HG03066 (cell line): ENCODE measurements around the gene TYRP1.

Experiments
- ATAC-seq: cut with Tn5 transposase; IDR thresholded peaks from one replicate; pipeline ENCODE4 v1.9.1; 2021; ENCODE audit warnings: low read depth; ENCODE audit not compliant: unreplicated experiment

Gene TYRP1

DNA sequence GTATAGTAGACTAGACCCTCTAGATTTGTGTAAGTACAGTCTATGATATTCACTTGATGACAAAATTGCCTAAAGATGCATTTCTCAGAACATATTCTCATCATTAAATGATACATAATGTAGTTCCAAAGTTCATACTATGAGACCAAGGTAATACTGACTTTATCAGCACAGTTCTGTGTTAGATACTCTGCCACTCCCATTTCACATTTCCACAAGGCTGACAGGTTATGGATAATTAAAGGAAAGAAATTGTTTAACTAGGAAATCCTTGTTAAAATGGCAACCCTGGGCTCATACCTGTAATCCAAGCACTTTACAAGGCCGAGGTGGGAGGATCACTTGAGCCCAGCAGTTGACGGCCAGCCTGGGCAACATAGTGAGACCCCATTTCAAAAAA lies 33.6 kb downstream of the TYRP1 start:
- no peak for ATAC-seq

DNA sequence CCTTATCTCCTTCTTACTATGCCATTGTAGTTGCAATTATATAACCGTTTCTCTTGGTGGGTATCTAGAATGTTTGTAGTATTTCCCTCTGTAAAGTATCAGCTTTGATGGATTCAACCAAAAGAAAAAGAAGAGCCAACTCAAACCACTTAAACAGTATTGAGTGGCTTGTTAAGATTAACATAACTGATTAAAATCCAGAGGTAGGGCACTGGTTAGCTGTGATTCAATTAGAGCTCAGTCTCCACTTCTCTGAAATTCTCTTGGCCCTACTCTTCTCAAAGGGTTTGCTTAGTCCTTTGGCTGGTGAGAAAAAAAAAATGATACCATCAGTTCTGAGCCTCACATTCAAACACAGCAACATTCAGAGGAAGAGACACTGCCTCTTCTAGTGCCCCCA lies 37.0 kb downstream of the TYRP1 start:
- ATAC-seq = no peak

DNA sequence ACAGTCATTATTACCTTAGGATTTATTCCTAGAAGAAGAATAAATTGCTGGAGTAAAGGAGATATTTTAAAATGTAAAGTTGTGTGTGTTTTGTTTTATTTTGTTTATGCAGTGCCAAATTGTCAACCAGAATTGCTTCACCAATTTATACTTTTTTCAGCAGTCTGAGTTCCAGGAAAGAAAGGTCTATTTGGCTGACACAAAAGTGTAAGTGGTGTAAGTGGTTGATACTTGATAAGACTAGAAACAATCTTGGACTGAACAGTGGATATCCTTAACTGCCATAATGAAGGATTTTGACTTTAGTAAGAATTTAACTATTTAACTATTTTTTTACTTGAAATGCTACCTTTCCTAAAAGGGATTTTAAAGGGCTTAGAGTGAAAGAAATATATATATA lies 37.7 kb downstream of the TYRP1 start:
- no peak for ATAC-seq

DNA sequence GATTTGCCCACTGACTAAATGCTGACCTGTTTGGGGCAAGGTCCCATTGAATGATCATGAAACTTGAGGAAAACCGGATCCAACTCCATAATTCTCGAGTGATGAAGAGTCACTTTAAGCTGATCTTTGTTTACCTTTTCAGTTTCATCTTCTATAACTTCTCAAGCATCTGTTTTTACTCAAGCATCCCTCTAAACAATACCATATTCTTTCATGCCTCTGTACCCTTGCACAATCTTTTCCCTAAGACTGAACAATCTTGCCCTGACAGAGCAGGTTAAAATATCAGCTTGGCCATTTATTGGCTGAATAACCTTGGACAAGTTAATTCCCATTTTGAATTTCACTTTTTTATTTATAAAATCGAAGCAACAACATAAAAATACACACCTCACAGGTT lies 39.8 kb downstream of the TYRP1 start:
- no peak for ATAC-seq

DNA sequence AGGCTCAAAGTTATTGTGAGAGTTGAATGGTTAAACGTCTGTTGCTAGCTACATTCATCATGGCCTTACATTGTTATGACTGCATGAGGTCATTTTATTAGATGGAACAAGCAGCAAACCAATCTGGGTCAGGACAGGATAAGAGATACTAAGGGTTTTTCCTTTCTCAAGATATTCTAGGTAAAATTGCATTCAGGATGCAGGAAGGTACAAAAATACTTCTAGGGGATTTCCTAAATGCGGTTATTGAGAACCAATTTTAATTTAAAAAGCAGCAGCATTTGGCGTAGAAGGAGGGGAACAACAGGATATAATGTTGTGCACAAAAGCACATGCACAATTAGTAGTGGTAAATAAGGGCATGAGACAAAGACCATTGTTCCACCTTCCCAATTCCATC lies 42.5 kb downstream of the TYRP1 start:
- ATAC-seq = no peak

DNA sequence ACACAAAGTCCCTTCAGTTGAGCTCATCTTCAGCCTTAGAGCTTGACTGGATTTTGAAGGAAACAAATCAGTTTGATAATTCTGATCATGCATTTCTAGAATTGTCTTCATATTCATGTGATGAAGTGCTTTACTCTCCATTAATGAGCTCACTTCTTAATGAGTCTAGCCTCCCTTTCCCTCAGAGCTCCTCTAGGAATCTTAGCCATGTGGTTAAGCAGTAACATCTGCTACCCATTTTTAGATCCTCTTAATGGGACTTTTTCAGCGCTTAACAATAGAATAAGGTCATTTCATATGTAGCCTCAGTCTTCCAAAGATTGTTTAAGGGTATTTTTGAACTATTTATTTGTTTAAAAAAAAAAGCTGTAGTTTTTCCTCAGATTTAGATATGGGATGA lies 44.7 kb downstream of the TYRP1 start:
- ATAC-seq = no peak

DNA sequence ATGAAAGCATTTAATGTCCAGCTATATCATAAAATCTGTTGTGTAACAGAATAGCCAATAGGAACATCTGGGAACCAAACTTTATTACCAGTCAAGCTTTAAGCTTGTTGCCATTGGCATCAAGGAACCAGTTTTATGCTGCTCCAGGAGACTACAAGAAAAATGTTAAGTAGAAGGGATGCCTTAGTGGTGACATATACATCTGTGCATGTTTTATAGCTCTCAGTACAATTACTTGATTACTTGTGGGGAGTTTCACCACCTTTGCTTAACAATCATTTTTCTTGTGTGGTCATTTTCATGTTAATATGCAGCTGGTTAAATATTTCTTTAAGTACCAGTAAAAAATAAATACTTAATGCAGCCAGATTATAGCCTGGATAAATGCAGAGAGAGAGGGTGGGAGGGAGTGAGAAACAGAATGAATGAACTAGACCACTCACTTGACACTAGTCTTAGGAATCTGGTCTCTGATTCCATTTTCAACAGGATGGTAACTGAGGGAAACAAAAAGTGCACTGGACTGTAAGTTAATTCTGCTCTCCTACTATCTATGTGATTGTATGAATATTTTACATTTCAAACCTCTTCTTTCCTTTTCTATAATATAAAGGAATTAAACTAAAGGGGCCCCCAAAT lies 45.9 kb downstream of the TYRP1 start:
- no peak for ATAC-seq

DNA sequence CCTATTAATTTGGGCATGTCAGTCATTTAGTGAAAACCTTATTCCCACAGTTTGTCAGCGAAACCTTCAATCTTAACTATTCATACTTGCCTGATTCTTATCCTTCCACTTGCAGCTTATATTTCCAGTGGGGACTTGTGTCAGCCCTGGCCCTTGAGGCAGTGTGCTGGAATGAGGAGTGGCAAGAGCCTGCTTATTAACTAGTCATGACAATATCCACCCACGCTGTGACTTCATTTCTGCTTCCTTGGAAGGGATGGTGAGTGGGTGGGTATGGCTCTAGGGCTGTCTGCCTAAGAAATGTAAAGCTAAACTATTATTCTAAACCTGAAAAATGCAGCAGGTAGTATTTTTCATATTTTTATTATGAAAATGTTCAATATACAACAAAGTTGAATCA lies 47.7 kb downstream of the TYRP1 start:
- ATAC-seq = no peak

DNA sequence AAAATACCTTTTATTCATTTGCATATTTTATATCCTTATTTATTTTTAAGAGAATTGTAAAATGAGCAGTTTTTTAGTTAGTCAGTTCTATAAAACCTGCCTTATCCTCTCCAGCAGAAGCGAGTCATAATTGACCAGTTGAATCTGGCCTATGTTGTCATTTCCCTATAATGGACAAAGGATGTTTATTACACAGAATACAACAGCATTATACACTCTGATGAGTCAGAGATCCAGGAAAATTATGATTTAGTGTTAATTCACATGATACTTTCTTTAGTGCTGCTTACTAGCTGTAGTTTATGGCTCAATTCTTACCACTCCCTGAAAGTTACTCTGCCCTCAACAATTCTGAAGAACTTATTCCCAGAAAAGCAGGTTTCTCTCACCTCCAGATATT lies 54.8 kb downstream of the TYRP1 start:
- ATAC-seq = no peak

DNA sequence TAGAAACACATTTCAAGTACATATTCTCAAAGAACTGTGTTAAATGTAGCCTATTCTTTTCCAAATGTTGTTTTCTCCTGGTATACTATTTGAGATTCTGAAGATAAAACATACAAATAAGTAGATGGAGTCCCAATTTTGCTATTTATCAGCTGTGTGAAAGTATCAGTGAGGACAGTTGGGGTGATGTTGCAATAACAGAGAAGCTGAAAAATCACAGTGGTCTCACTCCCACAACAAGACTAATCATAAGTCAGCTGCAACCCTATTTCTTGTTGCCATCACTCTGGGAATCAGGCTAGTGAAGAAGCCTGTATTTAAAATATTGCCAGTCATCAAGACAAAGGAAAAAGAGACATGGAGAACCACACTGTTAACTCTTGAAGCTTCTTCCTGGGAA lies 55.8 kb downstream of the TYRP1 start:
- ATAC-seq = no peak

DNA sequence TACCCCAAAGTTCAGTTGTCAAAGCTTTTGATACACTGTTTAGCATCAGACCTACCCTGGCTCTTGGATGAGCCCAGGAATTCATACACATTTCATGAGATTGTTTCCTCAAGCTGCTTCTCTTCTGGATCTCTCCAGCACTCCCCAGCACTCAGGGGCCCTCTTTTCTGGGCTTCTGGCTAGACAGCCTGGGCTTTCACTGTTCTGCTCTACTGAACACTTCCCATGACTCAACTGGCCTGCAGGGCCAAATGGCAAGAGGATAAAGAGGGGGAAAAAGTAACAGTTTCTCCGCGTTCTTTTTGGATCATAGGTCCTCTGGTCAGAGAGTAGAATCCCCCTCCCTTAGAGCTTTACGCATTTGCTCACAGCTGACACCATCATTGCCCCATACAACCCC lies 60.7 kb downstream of the TYRP1 start:
- ATAC-seq = no peak

DNA sequence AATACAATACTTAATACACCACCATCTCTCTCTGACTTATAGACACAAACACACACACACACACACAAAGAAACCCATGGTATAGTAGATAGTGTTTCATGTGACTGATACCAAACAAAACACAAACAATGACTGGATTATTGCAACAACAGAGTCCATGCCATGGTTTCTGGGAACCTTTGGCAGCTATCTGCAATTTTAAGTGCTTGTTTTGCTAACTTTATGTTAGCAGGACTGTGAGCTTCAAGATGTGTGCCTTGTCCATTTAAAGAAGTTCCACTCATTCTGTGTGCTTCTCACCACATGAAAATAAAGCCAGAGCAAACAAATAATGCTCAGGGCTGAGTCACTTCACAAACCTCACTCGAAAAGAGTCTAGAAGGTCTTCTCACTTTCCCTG lies 66.6 kb downstream of the TYRP1 start:
- ATAC-seq = no peak
